ENCODE measurements around the gene GPR45.
"Not testable (repeated sequence)": the region's sequence is repeated elsewhere in the genome, so short reads cannot be mapped to it uniquely, and the experiment has no call there.

GPR45 gene

GRCh38 chr2:105241443-105241842 lies at the start of gene GPR45:
Gene GPR45, plus strand, starts transcription at chr2:105241743. Its CDS starts 116 bp downstream, at chr2:105241859.
- DNase-seq, result no peak

DNA sequence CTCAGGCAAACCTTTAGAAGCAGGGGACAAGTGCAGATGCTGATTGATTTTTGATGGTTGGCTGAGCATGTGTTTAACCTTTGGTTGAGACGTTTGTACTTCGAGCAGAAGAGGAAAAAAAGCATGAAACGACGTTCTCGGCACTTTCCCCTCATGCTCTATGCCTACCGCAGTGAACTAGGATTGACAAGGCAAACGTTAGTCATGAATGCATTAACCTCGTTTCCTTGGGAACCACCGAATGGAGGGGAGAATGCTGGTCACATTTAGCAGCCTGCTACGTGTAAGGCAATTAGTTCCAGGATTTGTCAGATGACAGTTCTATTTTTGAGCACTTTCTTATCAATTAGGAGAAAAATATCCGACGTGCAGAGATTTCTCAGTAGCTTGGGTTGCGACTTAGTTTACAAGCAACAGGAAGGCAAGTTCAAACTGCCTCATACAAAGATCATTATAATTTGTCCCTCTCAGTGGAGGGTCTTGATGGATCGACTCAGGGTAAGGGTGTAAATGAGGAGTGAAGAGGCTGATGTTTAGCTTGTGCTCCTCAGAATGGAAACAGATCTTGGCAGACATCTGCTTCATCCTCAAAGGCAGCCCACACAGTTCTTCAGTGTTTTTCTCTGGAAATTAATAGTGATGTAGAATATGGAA lies 47.4 kb upstream of the GPR45 start:
- no peak for DNase-seq

GRCh38 chr2:105196651-105197050 lies 44.9 kb upstream of the GPR45 start:
- no peak for DNase-seq

GRCh38 chr2:105215586-105216192 lies 25.9 kb upstream of the GPR45 start:
- no peak for DNase-seq

DNA sequence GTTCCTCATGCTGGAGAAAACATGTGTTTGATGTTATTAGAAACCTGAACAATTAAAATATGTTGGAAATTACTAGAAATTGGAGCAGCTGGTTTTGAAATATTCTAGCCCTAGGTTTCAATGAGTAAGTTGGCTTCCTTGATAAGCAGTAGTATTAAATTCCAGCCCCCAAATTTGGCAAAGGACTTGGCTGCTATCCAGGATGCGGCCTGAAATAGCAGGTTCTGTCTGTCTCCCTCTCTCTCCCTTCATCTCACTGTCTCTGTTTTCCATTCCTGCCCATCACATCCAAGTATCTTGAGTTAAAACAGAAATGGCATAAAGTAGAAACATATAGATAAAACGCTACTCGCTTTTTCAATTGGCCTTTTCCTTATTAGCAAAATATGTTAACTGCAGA lies 20.9 kb upstream of the GPR45 start:
- no peak for DNase-seq

DNA sequence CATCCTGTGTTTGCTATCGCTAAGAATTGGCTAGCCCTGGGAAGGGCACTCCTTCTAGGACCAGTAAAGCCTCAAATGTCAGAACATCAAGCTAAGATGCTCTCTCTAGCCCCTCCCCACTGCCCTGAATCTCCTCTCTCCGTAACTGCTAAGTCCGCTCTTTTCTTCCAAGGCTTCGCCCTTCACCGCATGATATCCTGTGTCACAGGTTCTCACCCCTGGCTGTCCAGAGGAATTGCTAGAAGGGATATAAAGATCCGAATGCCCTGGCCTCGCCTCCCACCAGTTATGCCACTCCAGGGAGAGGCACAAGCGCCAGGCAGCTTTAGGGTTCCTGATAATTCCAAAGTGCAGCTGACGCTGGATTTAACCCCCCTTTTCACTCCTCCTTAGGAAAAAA lies 17.1 kb upstream of the GPR45 start:
- DNase-seq, result no peak

- DNase-seq, result no peak
Observed at GRCh38 chr2:105231232-105231619, 10.3 kb upstream of the GPR45 start.

- DNase-seq, result peak; percentile 78
Observed at GRCh38 chr2:105235388-105236059, 6.0 kb upstream of the GPR45 start.

DNA sequence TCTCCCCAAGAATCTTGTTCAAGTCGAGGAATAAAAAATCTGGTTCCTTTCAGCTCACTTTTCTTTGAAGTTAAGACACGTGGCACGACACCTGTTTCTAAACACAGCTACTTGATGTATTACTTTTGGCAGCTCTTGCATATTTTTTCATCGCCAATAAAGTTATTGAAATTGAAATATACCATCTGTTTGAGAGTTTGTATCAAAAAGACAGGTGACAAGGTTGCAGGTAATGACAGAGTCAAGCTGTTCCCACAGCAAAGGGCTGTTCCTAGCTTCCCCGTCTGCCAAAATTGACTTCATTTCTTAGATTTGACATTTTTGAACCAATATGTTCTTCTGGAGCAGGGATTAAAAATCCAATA lies 5.5 kb upstream of the GPR45 start:
- DNase-seq, result no peak

DNA sequence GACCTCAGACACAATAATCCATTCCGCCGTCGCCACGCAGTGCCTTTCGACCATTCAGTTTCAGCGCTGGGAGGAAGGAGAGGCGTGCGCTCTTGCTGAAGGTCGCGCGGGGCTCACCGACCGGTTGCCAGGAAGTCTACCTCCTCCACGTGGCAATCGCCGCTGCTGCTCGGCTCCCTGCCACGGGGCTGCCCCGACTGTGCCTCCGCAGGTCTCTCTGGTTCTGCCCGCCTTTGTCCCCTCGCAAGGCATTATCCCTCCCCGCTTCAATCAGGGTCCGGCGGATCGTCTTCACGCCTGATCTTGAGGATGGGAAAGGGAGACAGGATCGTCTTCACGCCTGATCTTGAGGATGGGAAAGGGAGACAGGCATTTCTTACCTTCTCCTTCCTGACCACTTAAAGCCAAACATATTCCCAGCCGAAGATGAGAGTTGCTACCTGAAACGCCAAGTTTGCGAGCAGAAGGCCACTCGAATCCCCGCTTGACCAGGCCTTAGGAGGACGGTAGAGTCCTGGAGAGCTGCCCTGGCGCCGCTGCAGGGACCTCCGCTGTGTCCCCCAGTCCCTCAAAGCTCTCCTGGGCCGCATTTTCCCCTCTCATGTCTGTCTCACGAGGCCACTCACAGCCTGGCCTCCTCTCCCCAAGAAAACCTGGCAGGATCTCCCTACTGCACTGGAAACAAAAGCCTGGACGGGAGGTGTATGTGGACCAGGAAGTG lies 4.3 kb upstream of the GPR45 start:
- no peak for DNase-seq

DNA sequence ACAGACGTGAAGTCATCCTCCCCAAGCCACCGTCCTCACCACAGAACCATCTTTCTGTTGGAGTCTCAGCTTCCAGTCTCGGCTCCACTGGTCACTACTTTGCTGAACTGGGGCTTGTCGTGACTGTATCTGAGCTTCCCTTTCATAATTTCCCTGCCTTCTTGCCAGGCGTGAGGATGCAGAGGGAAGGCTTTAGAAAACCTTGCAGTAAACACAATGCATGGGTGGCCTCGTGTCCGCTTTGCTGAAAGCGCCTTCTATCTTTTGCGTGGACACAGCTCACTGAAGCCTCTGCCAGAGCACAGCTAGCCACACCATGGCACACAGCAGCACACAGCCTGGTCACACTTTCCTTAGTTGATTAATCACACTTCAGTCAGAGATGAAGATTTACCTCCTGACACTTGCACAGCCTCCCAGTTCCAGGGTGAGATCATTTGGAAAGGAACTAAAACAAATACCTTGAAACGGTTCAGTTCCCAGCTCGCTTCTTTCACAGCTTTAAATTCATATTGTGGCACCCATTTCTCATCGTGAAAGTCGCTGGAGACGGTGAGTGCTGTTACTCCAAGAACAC lies 2.8 kb upstream of the GPR45 start:
- DNase-seq, result peak; percentile 87

DNA sequence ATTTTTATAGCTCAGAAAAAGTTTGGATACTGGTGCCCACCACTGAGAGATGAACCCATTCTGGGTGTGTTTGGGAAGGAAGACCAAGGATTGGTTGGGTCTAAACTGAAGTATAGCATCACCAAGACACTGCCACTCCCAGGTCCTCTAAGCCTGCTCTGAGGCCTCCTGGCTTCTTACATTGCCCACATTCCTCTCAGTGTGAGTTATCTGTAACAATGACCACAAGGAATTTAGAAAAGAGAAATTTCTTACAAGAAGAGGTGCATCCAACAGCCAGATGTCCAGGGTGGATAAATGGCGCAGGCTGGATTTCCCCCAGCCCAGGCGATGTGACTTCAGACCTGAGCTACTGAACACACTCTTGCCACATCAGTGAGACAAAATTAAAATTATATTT lies 1.6 kb upstream of the GPR45 start:
- DNase-seq, result peak; percentile 90

DNA sequence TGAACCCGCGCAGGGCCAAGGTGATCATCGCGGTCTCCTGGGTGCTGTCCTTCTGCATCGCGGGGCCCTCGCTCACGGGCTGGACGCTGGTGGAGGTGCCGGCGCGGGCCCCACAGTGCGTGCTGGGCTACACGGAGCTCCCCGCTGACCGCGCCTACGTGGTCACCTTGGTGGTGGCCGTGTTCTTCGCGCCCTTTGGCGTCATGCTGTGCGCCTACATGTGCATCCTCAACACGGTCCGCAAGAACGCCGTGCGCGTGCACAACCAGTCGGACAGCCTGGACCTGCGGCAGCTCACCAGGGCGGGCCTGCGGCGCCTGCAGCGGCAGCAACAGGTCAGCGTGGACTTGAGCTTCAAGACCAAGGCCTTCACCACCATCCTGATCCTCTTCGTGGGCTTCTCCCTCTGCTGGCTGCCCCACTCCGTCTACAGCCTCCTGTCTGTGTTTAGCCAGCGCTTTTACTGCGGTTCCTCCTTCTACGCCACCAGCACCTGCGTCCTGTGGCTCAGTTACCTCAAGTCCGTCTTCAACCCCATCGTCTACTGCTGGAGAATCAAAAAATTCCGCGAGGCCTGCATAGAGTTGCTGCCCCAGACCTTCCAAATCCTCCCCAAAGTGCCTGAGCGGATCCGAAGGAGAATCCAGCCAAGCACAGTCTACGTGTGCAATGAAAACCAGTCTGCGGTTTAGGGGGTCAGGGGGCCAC lies 897 bp downstream of the GPR45 start:
- no peak for DNase-seq

DNA sequence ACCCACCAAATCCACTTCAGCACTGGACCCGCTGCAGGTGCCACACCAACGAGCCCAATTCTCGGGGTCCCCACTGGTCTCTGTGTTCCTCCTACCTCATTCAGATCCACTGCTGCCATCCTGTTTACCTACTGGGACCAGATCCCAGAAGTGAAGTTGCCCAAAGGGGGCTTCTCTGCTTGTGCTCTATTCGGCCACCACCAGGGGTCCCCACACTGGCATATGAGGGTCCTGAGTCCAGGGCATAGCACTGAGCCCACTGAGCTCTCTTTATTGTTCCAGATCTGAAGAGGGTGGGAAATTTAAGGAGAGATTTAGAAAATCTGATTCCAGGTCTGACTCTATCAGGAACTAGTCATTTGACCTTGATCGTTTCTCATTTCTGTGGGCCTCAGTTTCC lies 2.4 kb downstream of the GPR45 start:
- no peak for DNase-seq

DNA sequence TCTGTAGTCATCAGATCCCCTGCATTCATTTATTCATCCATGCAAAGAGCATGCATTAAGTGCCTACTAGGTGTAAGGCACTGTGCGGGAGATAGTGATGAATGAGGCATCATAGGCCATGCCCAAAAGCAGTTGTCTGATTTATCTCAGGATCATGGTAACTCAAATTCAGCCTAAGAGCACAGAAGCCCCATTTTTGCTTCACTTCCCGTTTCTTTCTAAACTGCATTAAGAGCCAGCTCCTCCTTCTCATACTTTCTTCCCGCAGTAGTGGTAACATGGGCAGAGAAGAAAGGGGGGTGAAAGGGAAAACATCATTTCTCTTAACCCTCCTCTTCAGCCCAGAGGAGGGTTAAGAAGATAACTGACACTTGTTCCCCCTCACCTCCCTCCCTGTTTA lies 2.9 kb downstream of the GPR45 start:
- DNase-seq, result no peak

- DNase-seq, result no peak
Observed at GRCh38 chr2:105248316-105249070, 7.0 kb downstream of the GPR45 start.

- DNase-seq, result no peak
Observed at GRCh38 chr2:105249181-105249580, 7.6 kb downstream of the GPR45 start.

- DNase-seq, result no peak
Observed at GRCh38 chr2:105249891-105250290, 8.3 kb downstream of the GPR45 start.

GRCh38 chr2:105251016-105251648 lies 9.6 kb downstream of the GPR45 start:
- not testable (repeated sequence) for DNase-seq

GRCh38 chr2:105252271-105252670 lies 10.7 kb downstream of the GPR45 start:
- no peak for DNase-seq

DNA sequence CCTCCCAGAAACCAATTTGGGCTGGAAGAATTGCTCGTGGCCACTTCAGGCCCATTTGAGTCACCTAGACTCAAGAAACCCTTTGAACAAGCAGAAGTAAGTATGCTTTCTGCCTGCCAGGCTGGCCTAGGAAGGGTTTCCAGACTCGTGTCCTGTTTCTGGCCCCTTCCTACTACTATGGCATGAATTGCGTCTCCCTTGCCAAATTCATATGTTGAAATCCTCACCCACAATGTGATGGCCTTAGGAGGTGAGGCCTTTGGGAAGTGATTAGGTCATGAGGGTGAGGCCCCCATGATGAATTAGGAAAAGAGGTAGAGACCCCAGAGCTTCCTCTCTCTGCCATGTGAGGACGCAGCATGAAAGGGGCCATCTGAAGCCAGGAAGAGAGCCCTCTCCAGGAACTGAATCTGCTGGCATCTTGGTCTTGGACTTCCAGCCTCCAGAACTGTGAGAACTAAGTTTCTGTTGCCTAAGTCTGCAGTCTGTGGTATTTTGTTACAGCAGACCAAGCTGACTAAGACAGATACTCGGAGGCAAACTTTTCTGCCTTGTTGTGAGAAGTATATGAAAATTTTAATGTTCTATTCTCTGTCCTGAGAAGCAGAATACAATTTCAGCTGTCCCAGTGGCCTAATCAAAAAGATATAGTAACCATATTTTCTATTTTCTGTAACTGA lies 13.1 kb downstream of the GPR45 start:
- no peak for DNase-seq
